Psoas muscle (tissue), 8 donors: ENCODE data around the gene PPDPF. TPM values are rescaled to one million over a fixed set of nuclear protein-coding genes. Genes with fewer than 3 reads are reported as not detected.

Source experiments
- ATAC-seq, 4 donors: fragments of 200-7000 bp; cut with Tn5 transposase; one replicate each; pipeline ENCODE4 v1.9.1; 2020; ENCODE audit warnings: moderate library complexity in 3 of 4, mild to moderate bottlenecking in 2 of 4
- DNase-seq, 2 donors: peaks; one replicate each; pipeline ENCODE4 v3.0.0-alpha.2; 2020
- H3K27ac ChIP-seq: fragments of 200-600 bp; one replicate; pipeline ENCODE4 v1.8.0; 2022
- H3K27me3 ChIP-seq, 3 donors: fragments of 200-600 bp in 1 of 3; one replicate each; pipeline versions ENCODE4 v1.6.1 to v1.8.0; 2013 to 2022; ENCODE audit warnings: low read length in 2 of 3, mild to moderate bottlenecking in 2 of 3, moderate library complexity in 1 of 3; ENCODE audit not compliant: insufficient read depth in 3 of 3
- H3K36me3 ChIP-seq, 2 donors: fragments of 200-600 bp in 1 of 2; one replicate each; pipeline versions ENCODE4 v1.6.1 to v1.8.0; 2013 to 2022; ENCODE audit warnings: low read depth in 1 of 2, mild to moderate bottlenecking in 1 of 2, moderate library complexity in 1 of 2; ENCODE audit not compliant: insufficient read depth in 1 of 2
- H3K4me1 ChIP-seq: fragments of 200-600 bp; one replicate; pipeline ENCODE4 v1.8.0; 2022
- H3K4me3 ChIP-seq: fragments of 200-600 bp; one replicate; pipeline ENCODE4 v1.8.0; 2022; ENCODE audit warnings: mild to moderate bottlenecking
- H3K9me3 ChIP-seq: fragments of 200-600 bp; one replicate; pipeline ENCODE4 v1.8.0; 2022
- CTCF ChIP-seq: fragments of 200-600 bp; IDR thresholded peaks from one replicate; pipeline ENCODE4 v1.8.0; 2022; ENCODE audit warnings: antibody characterized with exemption
- WGBS, 3 donors: extraction: QIAGEN DNeasy Blood & Tissue Kit; methylation state at CpG; one replicate each; pipeline versions ENCODE4 v1.1.6 to v1.1.7; 2013; 5-methylcytosine and 5-hydroxymethylcytosine counted together
- intact Hi-C, 2 donors: fragments of 100-400 bp; cut with DNase I; formaldehyde crosslinking; loops; one replicate each; pipeline versions ENCODE4 v1.11.0 to v1.14.2; 2022
- polyA plus RNA-seq, 3 donors: library from polyadenylated mRNA; stranded (reverse); fragments of 200-250 nt; gene quantifications; one replicate each; pipeline ENCODE4 v1.2.3, GENCODE V29; 2013
- total RNA-seq, 4 donors: library from RNA; stranded (reverse); fragmentation: NEBNext Ultra II Directional in 2 of 4; extraction: Animal tissue kit (Norgen Biotek cat#: 25700) in 2 of 4; gene quantifications; one replicate each; pipeline versions ENCODE4 v1.2.1 to v1.2.4, GENCODE V29; 2021 to 2023
- donor health status: healthy with polysubstance abuse.
- donor health status: DM: no; HTN: no; CAD: no; lungs with moderate emphysema.
- donor health status: Bipolar disorder and iron deficiency.
- donor health status: healthy.
- donor health status: DM: yes; HTN: yes; CAD: no.
- donor health status: DM: no; HTN: no; CAD: no.
- donor health status: DM: no; HTN: no; CAD: no.
- donor health status: DM: yes; HTN: yes; CAD: no.

PPDPF gene
- total and polyA plus RNA-seq, 7 donors: 130 to 198 (median 153) TPM

- intact Hi-C loops: loop anchor here (5.0 kb wide), 4 partner anchors 75 to 435 kb away; no protein-coding TSS in a partner anchor
- WGBS, 3 donors: 74 to 83% (median 76%) methylated on average over 23 to 29 of the region's 29 CpGs
- ATAC-seq: peak in 3 of 4 donors; percentile 3 to 14 (median 11)
- Histone ChIP-seq H3K4me3 (peak within 1 kb of the TSS; percentile 34), H3K27me3 (peaks cover 0 to 44% (median 16%) of the 10 kb centered on the region in 3 donors), H3K4me1 (no peaks in the 10 kb centered on the region), H3K36me3 (no peaks in the 10 kb centered on the region), H3K27ac (no peak within 1 kb of the TSS), H3K9me3 (no peaks in the 10 kb centered on the region)
- no peak for TF ChIP-seq CTCF
- peak; percentile 50 to 78 for DNase-seq
These were observed 16.5 kb downstream of the PPDPF start, which contains the start of gene PTK6 for GRCh38 chr20:63536997-63537524. Gene PTK6 (minus strand): TSS chr20:63537376. CDS start chr20:63537314, 62 bp downstream.

- Histone ChIP-seq H3K27me3 (peaks cover 0 to 40% (median 13%) of the 10 kb centered on the region in 3 donors), H3K4me1 (no peaks in the 10 kb centered on the region), H3K27ac (no peak overlapping the region), H3K4me3 (peak overlapping the region; percentile 34), H3K36me3 (no peaks in the 10 kb centered on the region), H3K9me3 (no peaks in the 10 kb centered on the region)
- ATAC-seq: peak; percentile 87 to 95 (median 89)
- intact Hi-C loops: loop anchor here (2.0 to 5.0 kb wide), 6 partner anchors 75 to 437 kb away; no protein-coding TSS in a partner anchor
- DNase-seq: peak; percentile 86 to 91
- TF ChIP-seq CTCF: peak; percentile 96
- 18 to 35% (median 35%) methylated on average over 21 to 34 of the region's 34 CpGs for WGBS, 3 donors
These were observed 17.1 kb downstream of the PPDPF start for GRCh38 chr20:63537525-63538203.

- ATAC-seq (peak in 3 of 4 donors; percentile 8 to 58 (median 29)), DNase-seq (no peak)
- no peak for TF ChIP-seq CTCF
- H3K4me1 ChIP-seq: no peaks in the 10 kb centered on the region
- no peaks in the 10 kb centered on the region for H3K36me3 ChIP-seq
- intact Hi-C loops: loop anchor here (2.0 to 5.0 kb wide), 6 partner anchors 74 to 436 kb away; no protein-coding TSS in a partner anchor
- H3K27ac ChIP-seq: no peak overlapping the region
- peaks cover 0 to 36% (median 11%) of the 10 kb centered on the region in 3 donors for H3K27me3 ChIP-seq
- peak overlapping the region; percentile 34 for H3K4me3 ChIP-seq
- no peaks in the 10 kb centered on the region for H3K9me3 ChIP-seq
- 49 to 56% (median 51%) methylated on average over 26 to 27 of the region's 27 CpGs for WGBS, 3 donors
These were observed 17.9 kb downstream of the PPDPF start for GRCh38 chr20:63538204-63539091.

GRCh38 chr20:63539092-63539430, 18.5 kb downstream of the PPDPF start:
- WGBS, 3 donors: 77 to 94% (median 79%) methylated on average over 12 of the region's 12 CpGs
- Histone ChIP-seq H3K36me3 (no peaks in the 10 kb centered on the region), H3K27me3 (peaks cover 0 to 30% (median 11%) of the 10 kb centered on the region in 3 donors), H3K4me1 (no peaks in the 10 kb centered on the region), H3K9me3 (no peaks in the 10 kb centered on the region), H3K27ac (no peak overlapping the region), H3K4me3 (no peak overlapping the region)
- TF ChIP-seq CTCF: no peak
- DNase-seq (no peak), ATAC-seq (no peak)
- intact Hi-C loops: loop anchor here (2.0 to 5.0 kb wide), 6 partner anchors 73 to 436 kb away; no protein-coding TSS in a partner anchor
